HepG2 (cell line): ENCODE measurements around the gene TTC19. TPM values are rescaled to one million over a fixed set of nuclear protein-coding genes. Genes with fewer than 3 reads are reported as not detected.

Source experiments
- ARNTL ChIP-seq: sonication (generic); formaldehyde crosslinking; IDR thresholded peaks from 2 replicates; pipeline ENCODE4 v1.4.0; 2020; ENCODE audit warnings: mild to moderate bottlenecking, missing genetic modification reagents
- ATF3 ChIP-seq: sonication (generic); formaldehyde crosslinking; IDR thresholded peaks from 2 replicates; pipeline ENCODE4 v1.4.0; 2020; ENCODE audit warnings: missing genetic modification reagents
- BHLHE40 ChIP-seq: IDR thresholded peaks from 2 replicates; pipeline ENCODE4 v1.6.1; 2011; ENCODE audit warnings: low read length, improper control_type of control experiment
- GZF1 ChIP-seq: sonication (generic); formaldehyde crosslinking; IDR thresholded peaks from 2 replicates; pipeline ENCODE4 v1.5.1; 2020; ENCODE audit warnings: mild to moderate bottlenecking, missing genetic modification reagents
- HES4 ChIP-seq: sonication (generic); formaldehyde crosslinking; IDR thresholded peaks from 2 replicates; pipeline ENCODE4 v1.9.0; 2021; ENCODE audit warnings: mild to moderate bottlenecking, missing genetic modification reagents, borderline replicate concordance
- HMGXB3 ChIP-seq: sonication (generic); formaldehyde crosslinking; IDR thresholded peaks from 2 replicates; pipeline ENCODE4 v1.4.0; 2020; ENCODE audit warnings: missing genetic modification reagents, borderline replicate concordance
- HNRNPK ChIP-seq: fragments of 200-400 bp; formaldehyde crosslinking; IDR thresholded peaks from 2 replicates; pipeline ENCODE4 v1.6.1; 2018; ENCODE audit warnings: low read length, low read depth, moderate library complexity, mild to moderate bottlenecking; ENCODE audit not compliant: poor library complexity, severe bottlenecking
- ISX ChIP-seq: sonication (generic); formaldehyde crosslinking; conservative IDR thresholded peaks from 2 replicates; pipeline ENCODE4 v1.5.0; 2020; ENCODE audit warnings: missing genetic modification reagents
- MXD4 ChIP-seq: IDR thresholded peaks from 2 replicates; pipeline ENCODE4 v1.6.1; 2016; ENCODE audit warnings: mild to moderate bottlenecking, missing biosample characterization, missing genetic modification reagents
- SIX1 ChIP-seq: sonication (generic); formaldehyde crosslinking; IDR thresholded peaks from 2 replicates; pipeline ENCODE4 v1.4.0; 2020; ENCODE audit warnings: missing genetic modification reagents, borderline replicate concordance
- TBX3 ChIP-seq: fragments of 450-650 bp; IDR thresholded peaks from 2 replicates; pipeline ENCODE4 v1.6.1; 2017; ENCODE audit warnings: antibody characterized with exemption, mild to moderate bottlenecking, inconsistent platforms, borderline replicate concordance
- TFAP4 ChIP-seq: sonication (generic); IDR thresholded peaks from 2 replicates; pipeline ENCODE4 v1.6.1; 2016; ENCODE audit warnings: low read depth, borderline replicate concordance
- THYN1 ChIP-seq: sonication (generic); formaldehyde crosslinking; IDR thresholded peaks from 2 replicates; pipeline ENCODE4 v1.8.1; 2023; ENCODE audit warnings: low read depth, mild to moderate bottlenecking, moderate library complexity, missing genetic modification reagents, borderline replicate concordance
- U2AF2 ChIP-seq: fragments of 200-400 bp; formaldehyde crosslinking; IDR thresholded peaks from 2 replicates; pipeline ENCODE4 v1.6.1; 2017; ENCODE audit warnings: low read depth, mild to moderate bottlenecking, low read length
- ZBTB49 ChIP-seq: sonication (generic); formaldehyde crosslinking; IDR thresholded peaks from 2 replicates; pipeline ENCODE4 v1.4.0; 2020; ENCODE audit warnings: missing genetic modification reagents, borderline replicate concordance
- ZNF33A ChIP-seq: sonication (generic); formaldehyde crosslinking; IDR thresholded peaks from 2 replicates; pipeline ENCODE4 v1.5.1; 2020; ENCODE audit warnings: missing genetic modification reagents, mild to moderate bottlenecking, moderate library complexity, borderline replicate concordance
- ZNF496 ChIP-seq: sonication (generic); formaldehyde crosslinking; IDR thresholded peaks from 2 replicates; pipeline ENCODE4 v1.8.1; 2023; ENCODE audit warnings: mild to moderate bottlenecking, moderate library complexity, missing genetic modification reagents; ENCODE audit not compliant: insufficient replicate concordance
- ZNF576 ChIP-seq: sonication (generic); formaldehyde crosslinking; IDR thresholded peaks from 2 replicates; pipeline ENCODE4 v1.4.0; 2020; ENCODE audit warnings: mild to moderate bottlenecking, missing genetic modification reagents
- ZNF614 ChIP-seq: IDR thresholded peaks from 2 replicates; pipeline ENCODE4 v1.6.1; 2018; ENCODE audit warnings: missing biosample characterization, missing genetic modification reagents, inconsistent platforms, borderline replicate concordance
- ZNF747 ChIP-seq: sonication (generic); formaldehyde crosslinking; IDR thresholded peaks from 2 replicates; pipeline ENCODE4 v1.8.1; 2023; ENCODE audit warnings: missing genetic modification reagents, mild to moderate bottlenecking, borderline replicate concordance
- polyA plus RNA-seq, 8 experiments: library from polyadenylated mRNA; depleted of rRNA in 3 of 8; stranded (reverse) in 7 of 8; unstranded in 1 of 8; fragments of >200 nt; fragmentation: Illumina TruSeq in 4 of 8; extraction: Trizol in 4 of 8; gene quantifications; 2 replicates each; pipeline versions ENCODE4 v1.2.1 to v1.2.3, GENCODE V29; 2011 to 2016; ENCODE audit warnings: low read depth in 4 of 8, missing spikeins in 1 of 8, mixed read lengths in 1 of 8; ENCODE audit not compliant: insufficient read depth in 1 of 8
- total RNA-seq, 5 experiments: library from RNA; depleted of rRNA; stranded (reverse); fragments of >200 nt; fragmentation: Illumina TruSeq; extraction: Trizol; gene quantifications; 2 replicates each; pipeline ENCODE4 v1.2.3, GENCODE V29; 2016; ENCODE audit warnings: low read depth in 1 of 5

TTC19 gene
- total and polyA plus RNA-seq, 2 of the 13 experiments (the other 11 are each of a cell fraction or from before 2014, with no cell fraction given) = 4.4 to 24.3 TPM

- TF ChIP-seq ZNF496 (CRISPR knock-in tag) (no peak), ISX (CRISPR knock-in tag) (0 out of 2 replicates have a peak, but pooled peaks have one; percentile 70), ZNF614 (CRISPR knock-in tag) (peak; percentile 88; the same call in 1 of the 2 replicates), ATF3 (peak; percentile 73), ZNF747 (CRISPR knock-in tag) (peak; percentile 98), TBX3 (no peak), HES4 (CRISPR knock-in tag) (0 out of 2 replicates have a peak, but pooled peaks have one; percentile 28), BHLHE40 (peak; percentile 68), HNRNPK (peak; percentile 93), HMGXB3 (CRISPR knock-in tag) (peak; percentile 98), ZNF576 (CRISPR knock-in tag) (peak; percentile 90; the same call in 1 of the 2 replicates), TFAP4 (peak; percentile 99), MXD4 (CRISPR knock-in tag) (peak; percentile 96), SIX1 (CRISPR knock-in tag) (no peak), GZF1 (CRISPR knock-in tag) (peak; percentile 82; the same call in 1 of the 2 replicates), ZNF33A (CRISPR knock-in tag) (no peak), ZBTB49 (CRISPR knock-in tag) (no peak), U2AF2 (no peak), THYN1 (CRISPR knock-in tag) (0 out of 2 replicates have a peak, but pooled peaks have one; percentile 43), ARNTL (CRISPR knock-in tag) (peak; percentile 67; the same call in 1 of the 2 replicates)
Observed at GRCh38 chr17:15999141-15999973, at the start of gene TTC19, which contains the start of gene ZSWIM7 (continued).
